GM23338 (cell line): ENCODE results near the gene NCAPD2.

Source experiments
- CREB1 ChIP-seq: fragments of 250-450 bp; sonication (Bioruptor Pico); IDR thresholded peaks from 2 replicates; pipeline ENCODE4 v1.5.0; 2020; ENCODE audit warnings: low read depth, mild to moderate bottlenecking, moderate library complexity
- EZH2 ChIP-seq: fragments of 200-600 bp; sonication (generic); IDR thresholded peaks from one replicate; pipeline ENCODE4 v1.8.0; 2017; ENCODE audit warnings: antibody characterized with exemption, mild to moderate bottlenecking, low read depth; ENCODE audit not compliant: unreplicated experiment
- EZH2phosphoT487 ChIP-seq: fragments of 200-600 bp; sonication (generic); IDR thresholded peaks from one replicate; pipeline ENCODE4 v1.8.1; 2018; ENCODE audit warnings: antibody characterized with exemption; ENCODE audit not compliant: unreplicated experiment
- POLR2AphosphoS5 ChIP-seq: IDR thresholded peaks from 2 replicates; pipeline ENCODE4 v1.6.1; 2016; ENCODE audit warnings: antibody characterized with exemption, low read depth
- STAT1 ChIP-seq: IDR thresholded peaks from one replicate; pipeline ENCODE4 v1.6.1; 2016; ENCODE audit warnings: antibody characterized with exemption; ENCODE audit not compliant: unreplicated experiment
- TF ChIP-seq, protein P1 (sequence below), 2 experiments: fragments of 200-600 bp in 1 of 2; sonication (generic) in 1 of 2; conservative IDR thresholded peaks; 2 replicates each; pipeline versions ENCODE4 v1.5.1 to v1.6.1; 2016 to 2017; ENCODE audit warnings: antibody characterized with exemption in 2 of 2, low read depth in 2 of 2, mild to moderate bottlenecking in 2 of 2, moderate library complexity in 1 of 2
- TF ChIP-seq, protein P2 (sequence below): IDR thresholded peaks from one replicate; pipeline ENCODE4 v1.6.1; 2018; ENCODE audit warnings: antibody characterized with exemption; ENCODE audit not compliant: unreplicated experiment
- TF ChIP-seq, protein P3 (sequence below): fragments of 250-450 bp; sonication (Bioruptor Pico); IDR thresholded peaks from 2 replicates; pipeline ENCODE4 v1.5.0; 2020; ENCODE audit warnings: mild to moderate bottlenecking, moderate library complexity

DNA sequence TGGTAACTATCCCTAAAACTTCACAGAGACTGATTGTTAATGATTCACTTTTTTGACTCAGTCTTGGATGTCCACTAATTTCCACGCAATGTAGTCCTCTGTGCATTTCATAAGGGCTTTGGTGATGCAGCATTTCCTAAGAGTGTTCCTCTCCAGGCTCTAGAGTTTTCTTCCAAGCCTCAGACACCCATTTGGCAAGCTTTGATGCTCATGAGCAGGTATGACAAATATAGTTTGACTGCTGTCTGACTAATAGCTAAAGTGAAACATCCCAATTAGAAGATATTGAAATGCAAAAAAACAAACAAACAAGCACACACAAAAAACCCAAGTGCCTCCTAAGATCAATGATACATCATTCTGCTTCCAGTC, 21.9 kb upstream of the NCAPD2 start:
- TF ChIP-seq, protein P1, sequence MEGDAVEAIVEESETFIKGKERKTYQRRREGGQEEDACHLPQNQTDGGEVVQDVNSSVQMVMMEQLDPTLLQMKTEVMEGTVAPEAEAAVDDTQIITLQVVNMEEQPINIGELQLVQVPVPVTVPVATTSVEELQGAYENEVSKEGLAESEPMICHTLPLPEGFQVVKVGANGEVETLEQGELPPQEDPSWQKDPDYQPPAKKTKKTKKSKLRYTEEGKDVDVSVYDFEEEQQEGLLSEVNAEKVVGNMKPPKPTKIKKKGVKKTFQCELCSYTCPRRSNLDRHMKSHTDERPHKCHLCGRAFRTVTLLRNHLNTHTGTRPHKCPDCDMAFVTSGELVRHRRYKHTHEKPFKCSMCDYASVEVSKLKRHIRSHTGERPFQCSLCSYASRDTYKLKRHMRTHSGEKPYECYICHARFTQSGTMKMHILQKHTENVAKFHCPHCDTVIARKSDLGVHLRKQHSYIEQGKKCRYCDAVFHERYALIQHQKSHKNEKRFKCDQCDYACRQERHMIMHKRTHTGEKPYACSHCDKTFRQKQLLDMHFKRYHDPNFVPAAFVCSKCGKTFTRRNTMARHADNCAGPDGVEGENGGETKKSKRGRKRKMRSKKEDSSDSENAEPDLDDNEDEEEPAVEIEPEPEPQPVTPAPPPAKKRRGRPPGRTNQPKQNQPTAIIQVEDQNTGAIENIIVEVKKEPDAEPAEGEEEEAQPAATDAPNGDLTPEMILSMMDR (conservative IDR thresholded peaks at IDR 0.05; ENCODE audit: low read depth in 2 of 2) = no peak
- TF ChIP-seq, protein P2, sequence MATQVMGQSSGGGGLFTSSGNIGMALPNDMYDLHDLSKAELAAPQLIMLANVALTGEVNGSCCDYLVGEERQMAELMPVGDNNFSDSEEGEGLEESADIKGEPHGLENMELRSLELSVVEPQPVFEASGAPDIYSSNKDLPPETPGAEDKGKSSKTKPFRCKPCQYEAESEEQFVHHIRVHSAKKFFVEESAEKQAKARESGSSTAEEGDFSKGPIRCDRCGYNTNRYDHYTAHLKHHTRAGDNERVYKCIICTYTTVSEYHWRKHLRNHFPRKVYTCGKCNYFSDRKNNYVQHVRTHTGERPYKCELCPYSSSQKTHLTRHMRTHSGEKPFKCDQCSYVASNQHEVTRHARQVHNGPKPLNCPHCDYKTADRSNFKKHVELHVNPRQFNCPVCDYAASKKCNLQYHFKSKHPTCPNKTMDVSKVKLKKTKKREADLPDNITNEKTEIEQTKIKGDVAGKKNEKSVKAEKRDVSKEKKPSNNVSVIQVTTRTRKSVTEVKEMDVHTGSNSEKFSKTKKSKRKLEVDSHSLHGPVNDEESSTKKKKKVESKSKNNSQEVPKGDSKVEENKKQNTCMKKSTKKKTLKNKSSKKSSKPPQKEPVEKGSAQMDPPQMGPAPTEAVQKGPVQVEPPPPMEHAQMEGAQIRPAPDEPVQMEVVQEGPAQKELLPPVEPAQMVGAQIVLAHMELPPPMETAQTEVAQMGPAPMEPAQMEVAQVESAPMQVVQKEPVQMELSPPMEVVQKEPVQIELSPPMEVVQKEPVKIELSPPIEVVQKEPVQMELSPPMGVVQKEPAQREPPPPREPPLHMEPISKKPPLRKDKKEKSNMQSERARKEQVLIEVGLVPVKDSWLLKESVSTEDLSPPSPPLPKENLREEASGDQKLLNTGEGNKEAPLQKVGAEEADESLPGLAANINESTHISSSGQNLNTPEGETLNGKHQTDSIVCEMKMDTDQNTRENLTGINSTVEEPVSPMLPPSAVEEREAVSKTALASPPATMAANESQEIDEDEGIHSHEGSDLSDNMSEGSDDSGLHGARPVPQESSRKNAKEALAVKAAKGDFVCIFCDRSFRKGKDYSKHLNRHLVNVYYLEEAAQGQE = no peak
- TF ChIP-seq EZH2 (no peak), EZH2phosphoT487 (no peak), CREB1 (CRISPR knock-in tag) (no peak), POLR2AphosphoS5 (no peak), STAT1 (no peak)
- TF ChIP-seq, protein P3, sequence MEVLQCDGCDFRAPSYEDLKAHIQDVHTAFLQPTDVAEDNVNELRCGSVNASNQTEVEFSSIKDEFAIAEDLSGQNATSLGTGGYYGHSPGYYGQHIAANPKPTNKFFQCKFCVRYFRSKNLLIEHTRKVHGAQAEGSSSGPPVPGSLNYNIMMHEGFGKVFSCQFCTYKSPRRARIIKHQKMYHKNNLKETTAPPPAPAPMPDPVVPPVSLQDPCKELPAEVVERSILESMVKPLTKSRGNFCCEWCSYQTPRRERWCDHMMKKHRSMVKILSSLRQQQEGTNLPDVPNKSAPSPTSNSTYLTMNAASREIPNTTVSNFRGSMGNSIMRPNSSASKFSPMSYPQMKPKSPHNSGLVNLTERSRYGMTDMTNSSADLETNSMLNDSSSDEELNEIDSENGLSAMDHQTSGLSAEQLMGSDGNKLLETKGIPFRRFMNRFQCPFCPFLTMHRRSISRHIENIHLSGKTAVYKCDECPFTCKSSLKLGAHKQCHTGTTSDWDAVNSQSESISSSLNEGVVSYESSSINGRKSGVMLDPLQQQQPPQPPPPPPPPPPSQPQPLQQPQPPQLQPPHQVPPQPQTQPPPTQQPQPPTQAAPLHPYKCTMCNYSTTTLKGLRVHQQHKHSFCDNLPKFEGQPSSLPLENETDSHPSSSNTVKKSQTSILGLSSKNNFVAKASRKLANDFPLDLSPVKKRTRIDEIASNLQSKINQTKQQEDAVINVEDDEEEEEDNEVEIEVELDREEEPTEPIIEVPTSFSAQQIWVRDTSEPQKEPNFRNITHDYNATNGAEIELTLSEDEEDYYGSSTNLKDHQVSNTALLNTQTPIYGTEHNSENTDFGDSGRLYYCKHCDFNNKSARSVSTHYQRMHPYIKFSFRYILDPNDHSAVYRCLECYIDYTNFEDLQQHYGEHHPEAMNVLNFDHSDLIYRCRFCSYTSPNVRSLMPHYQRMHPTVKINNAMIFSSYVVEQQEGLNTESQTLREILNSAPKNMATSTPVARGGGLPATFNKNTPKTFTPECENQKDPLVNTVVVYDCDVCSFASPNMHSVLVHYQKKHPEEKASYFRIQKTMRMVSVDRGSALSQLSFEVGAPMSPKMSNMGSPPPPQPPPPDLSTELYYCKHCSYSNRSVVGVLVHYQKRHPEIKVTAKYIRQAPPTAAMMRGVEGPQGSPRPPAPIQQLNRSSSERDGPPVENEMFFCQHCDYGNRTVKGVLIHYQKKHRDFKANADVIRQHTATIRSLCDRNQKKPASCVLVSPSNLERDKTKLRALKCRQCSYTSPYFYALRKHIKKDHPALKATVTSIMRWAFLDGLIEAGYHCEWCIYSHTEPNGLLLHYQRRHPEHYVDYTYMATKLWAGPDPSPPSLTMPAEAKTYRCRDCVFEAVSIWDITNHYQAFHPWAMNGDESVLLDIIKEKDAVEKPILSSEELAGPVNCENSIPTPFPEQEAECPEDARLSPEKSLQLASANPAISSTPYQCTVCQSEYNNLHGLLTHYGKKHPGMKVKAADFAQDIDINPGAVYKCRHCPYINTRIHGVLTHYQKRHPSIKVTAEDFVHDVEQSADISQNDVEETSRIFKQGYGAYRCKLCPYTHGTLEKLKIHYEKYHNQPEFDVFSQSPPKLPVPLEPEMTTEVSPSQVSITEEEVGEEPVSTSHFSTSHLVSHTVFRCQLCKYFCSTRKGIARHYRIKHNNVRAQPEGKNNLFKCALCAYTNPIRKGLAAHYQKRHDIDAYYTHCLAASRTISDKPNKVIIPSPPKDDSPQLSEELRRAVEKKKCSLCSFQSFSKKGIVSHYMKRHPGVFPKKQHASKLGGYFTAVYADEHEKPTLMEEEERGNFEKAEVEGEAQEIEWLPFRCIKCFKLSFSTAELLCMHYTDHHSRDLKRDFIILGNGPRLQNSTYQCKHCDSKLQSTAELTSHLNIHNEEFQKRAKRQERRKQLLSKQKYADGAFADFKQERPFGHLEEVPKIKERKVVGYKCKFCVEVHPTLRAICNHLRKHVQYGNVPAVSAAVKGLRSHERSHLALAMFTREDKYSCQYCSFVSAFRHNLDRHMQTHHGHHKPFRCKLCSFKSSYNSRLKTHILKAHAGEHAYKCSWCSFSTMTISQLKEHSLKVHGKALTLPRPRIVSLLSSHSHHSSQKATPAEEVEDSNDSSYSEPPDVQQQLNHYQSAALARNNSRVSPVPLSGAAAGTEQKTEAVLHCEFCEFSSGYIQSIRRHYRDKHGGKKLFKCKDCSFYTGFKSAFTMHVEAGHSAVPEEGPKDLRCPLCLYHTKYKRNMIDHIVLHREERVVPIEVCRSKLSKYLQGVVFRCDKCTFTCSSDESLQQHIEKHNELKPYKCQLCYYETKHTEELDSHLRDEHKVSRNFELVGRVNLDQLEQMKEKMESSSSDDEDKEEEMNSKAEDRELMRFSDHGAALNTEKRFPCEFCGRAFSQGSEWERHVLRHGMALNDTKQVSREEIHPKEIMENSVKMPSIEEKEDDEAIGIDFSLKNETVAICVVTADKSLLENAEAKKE = no peak
